ENCODE results near the gene COL5A1. TPM values are rescaled to one million over a fixed set of nuclear protein-coding genes. Genes with fewer than 3 reads are reported as not detected.
A peak's percentile ranks its signal among the peaks of the same experiment; 100 is the strongest.

The COL5A1 gene
- total RNA-seq, 1 donor from 2014 or later, result 435 TPM

- DNase-seq, result no peak
Measured at GRCh38 chr9:134626069-134626423, 15.6 kb upstream of the COL5A1 start.

- DNase-seq, result peak; percentile 29
Measured at GRCh38 chr9:134626571-134627416, 14.8 kb upstream of the COL5A1 start.

- peak; percentile 59 for DNase-seq
Measured at GRCh38 chr9:134627417-134628353, 13.9 kb upstream of the COL5A1 start.

GRCh38 chr9:134628354-134628736, 13.3 kb upstream of the COL5A1 start:
- no peak for DNase-seq

GRCh38 chr9:134629061-134629585, 12.5 kb upstream of the COL5A1 start:
- no peak for DNase-seq

- DNase-seq, result no peak
Measured at GRCh38 chr9:134629586-134630392, 11.8 kb upstream of the COL5A1 start.

GRCh38 chr9:134630393-134630790, 11.2 kb upstream of the COL5A1 start:
- DNase-seq, result no peak

GRCh38 chr9:134630861-134631260, 10.7 kb upstream of the COL5A1 start:
- DNase-seq, result no peak

GRCh38 chr9:134631881-134632280, 9.7 kb upstream of the COL5A1 start:
- no peak for DNase-seq

- DNase-seq, result no peak
Measured at GRCh38 chr9:134632329-134632728, 9.3 kb upstream of the COL5A1 start.

GRCh38 chr9:134633362-134634142, 8.1 kb upstream of the COL5A1 start:
- DNase-seq, result no peak

GRCh38 chr9:134634176-134634575, 7.4 kb upstream of the COL5A1 start:
- DNase-seq, result no peak

- no peak for DNase-seq
Measured at GRCh38 chr9:134634667-134635230, 6.9 kb upstream of the COL5A1 start.

GRCh38 chr9:134635351-134636148, 6.1 kb upstream of the COL5A1 start:
- peak; percentile 38 for DNase-seq

- no peak for DNase-seq
Measured at GRCh38 chr9:134636149-134636507, 5.5 kb upstream of the COL5A1 start.

GRCh38 chr9:134637241-134637640, 4.4 kb upstream of the COL5A1 start:
- no peak for DNase-seq

- DNase-seq, result peak; percentile 67
Measured at GRCh38 chr9:134637696-134638501, 3.7 kb upstream of the COL5A1 start.

- no peak for DNase-seq
Measured at GRCh38 chr9:134638502-134639090, 3.0 kb upstream of the COL5A1 start.

- DNase-seq, result no peak
Measured at GRCh38 chr9:134639994-134640393, 1.6 kb upstream of the COL5A1 start.

All from tongue (tissue), 2 donors.